ENCODE data around the gene TIMM10B. TPM values are rescaled to one million over a fixed set of nuclear protein-coding genes. Genes with fewer than 3 reads are reported as not detected.
A peak's percentile ranks its signal among the peaks of the same experiment; 100 is the strongest.

Gene TIMM10B
- total and polyA plus RNA-seq, 2 donors (not counting 1 experiment from before 2014, with no cell fraction given) = 40.9 to 47.4 TPM

DNA sequence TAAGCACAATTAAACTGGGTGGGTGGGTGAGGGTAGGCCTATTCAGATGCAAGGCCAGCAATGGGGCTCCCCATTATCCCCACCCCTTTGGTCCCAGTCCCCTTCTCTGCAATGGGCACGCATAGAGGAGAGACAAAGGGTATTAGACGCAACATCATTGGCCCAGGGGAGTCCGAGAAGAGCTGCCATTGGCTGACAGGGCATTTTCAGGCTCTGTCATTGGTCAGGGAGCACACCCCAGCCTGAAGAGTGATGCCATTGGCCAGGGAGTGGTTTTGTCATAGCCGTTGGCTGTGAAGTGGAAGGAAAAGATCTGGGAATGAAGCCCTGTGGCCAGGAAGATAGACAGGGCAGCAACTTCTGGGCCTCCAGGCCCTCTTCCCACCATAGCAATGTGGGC lies 4.7 kb upstream of the TIMM10B start:
- Histone ChIP-seq H4K20me1 (ENCODE audit: control insufficient read depth, extremely low read depth, insufficient read depth, low read length) (no peaks in the 10 kb centered on the region), H3K4me2 (ENCODE audit: extremely low read depth, insufficient read depth, low read length) (no peak overlapping the region), H3K27me3 (ENCODE audit: control insufficient read depth, insufficient read depth, low read length) (no peaks in the 10 kb centered on the region), H3K79me2 (ENCODE audit: control insufficient read depth, insufficient read depth, low read length) (peaks cover 34% of the 10 kb centered on the region), H3K27ac (ENCODE audit: insufficient read depth, low read length) (no peak overlapping the region), H2AFZ (ENCODE audit: low read length) (no peak overlapping the region), H3K9ac (ENCODE audit: insufficient read depth, low read length) (no peak overlapping the region), H3K36me3 (ENCODE audit: control insufficient read depth, insufficient read depth, low read length) (peaks cover 12% of the 10 kb centered on the region), H3K4me3 (replicated peaks in 1 of 4; ENCODE audit: control extremely low read depth in 1 of 4, insufficient read depth in 1 of 4, low read depth in 3 of 4, low read length in 4 of 4) (no peak overlapping the region), H3K9me3 (ENCODE audit: control insufficient read depth, insufficient read depth, low read depth, low read length) (no peaks in the 10 kb centered on the region), H3K4me1 (ENCODE audit: control insufficient read depth, extremely low read depth, insufficient read depth, low read length) (peaks cover 15% of the 10 kb centered on the region)
- DNase-seq (ENCODE audit: low read depth in 2 of 2) = no peak
- no peak for TF ChIP-seq CTCF (conservative IDR thresholded peaks at IDR 0.05 in 1 of 2, IDR thresholded peaks at IDR 0.05 in 1 of 2; ENCODE audit: low read depth in 1 of 2, low read length in 2 of 2)
- TF ChIP-seq EZH2 (IDR thresholded peaks at IDR 0.05; ENCODE audit: low read length, missing control alignments) = no peak

DNA sequence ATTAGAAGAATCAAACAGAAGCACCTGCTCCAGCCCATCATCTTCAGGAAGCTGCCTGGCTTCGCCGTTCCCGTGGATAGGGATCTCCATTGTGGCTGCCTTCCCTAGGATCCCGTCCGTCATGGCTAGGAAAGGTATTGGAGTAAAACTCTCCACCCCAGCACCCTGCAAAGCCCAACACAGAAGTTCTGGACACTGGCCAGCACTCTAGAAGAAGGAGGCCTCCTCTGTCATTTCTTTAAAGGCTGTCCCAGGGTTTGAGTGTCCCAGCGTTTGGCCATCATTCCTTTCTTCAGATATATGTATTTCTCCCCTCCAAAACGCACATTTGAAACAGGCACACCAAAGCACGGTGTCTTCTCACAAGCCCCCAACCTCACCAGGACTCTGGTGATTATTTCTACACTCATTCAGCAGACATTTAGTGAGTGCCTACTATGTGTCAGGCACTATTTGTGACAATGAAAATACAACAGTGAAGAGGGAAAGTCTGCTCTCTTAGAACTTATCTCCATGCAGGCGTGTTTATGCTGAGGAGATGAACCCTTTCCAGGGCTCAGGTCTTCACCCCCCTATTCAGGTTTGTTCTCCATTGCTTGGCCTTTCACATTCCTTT lies 894 bp upstream of the TIMM10B start:
- peak overlapping the region; percentile 71 to 89 (median 86) for H3K4me3 ChIP-seq (replicated peaks in 1 of 4; ENCODE audit: control extremely low read depth in 1 of 4, insufficient read depth in 1 of 4, low read depth in 3 of 4, low read length in 4 of 4)
- TF ChIP-seq EZH2 (IDR thresholded peaks at IDR 0.05; ENCODE audit: low read length, missing control alignments) (no peak), CTCF (conservative IDR thresholded peaks at IDR 0.05 in 1 of 2, IDR thresholded peaks at IDR 0.05 in 1 of 2; ENCODE audit: low read depth in 1 of 2, low read length in 2 of 2) (no peak)
- no peak for DNase-seq (ENCODE audit: low read depth in 2 of 2)
- no peak overlapping the region for H2AFZ ChIP-seq (ENCODE audit: low read length)
- peaks cover 44% of the 10 kb centered on the region for H3K79me2 ChIP-seq (ENCODE audit: control insufficient read depth, insufficient read depth, low read length)
- no peaks in the 10 kb centered on the region for H3K9me3 ChIP-seq (ENCODE audit: control insufficient read depth, insufficient read depth, low read depth, low read length)
- peaks cover 19% of the 10 kb centered on the region for H3K36me3 ChIP-seq (ENCODE audit: control insufficient read depth, insufficient read depth, low read length)
- no peaks in the 10 kb centered on the region for H3K27me3 ChIP-seq (ENCODE audit: control insufficient read depth, insufficient read depth, low read length)
- H3K4me2 ChIP-seq (ENCODE audit: extremely low read depth, insufficient read depth, low read length) = peak overlapping the region; percentile 76
- peak overlapping the region; percentile 99 for H3K27ac ChIP-seq (ENCODE audit: insufficient read depth, low read length)
- no peaks in the 10 kb centered on the region for H4K20me1 ChIP-seq (ENCODE audit: control insufficient read depth, extremely low read depth, insufficient read depth, low read length)
- peak overlapping the region; percentile 94 for H3K9ac ChIP-seq (ENCODE audit: insufficient read depth, low read length)
- H3K4me1 ChIP-seq (ENCODE audit: control insufficient read depth, extremely low read depth, insufficient read depth, low read length) = peaks cover 14% of the 10 kb centered on the region

- Histone ChIP-seq H3K36me3 (ENCODE audit: control insufficient read depth, insufficient read depth, low read length) (peaks cover 20% of the 10 kb centered on the region), H2AFZ (ENCODE audit: low read length) (peak overlapping the region; percentile 54), H3K4me1 (ENCODE audit: control insufficient read depth, extremely low read depth, insufficient read depth, low read length) (peaks cover 14% of the 10 kb centered on the region), H3K4me2 (ENCODE audit: extremely low read depth, insufficient read depth, low read length) (peak overlapping the region; percentile 98), H3K9me3 (ENCODE audit: control insufficient read depth, insufficient read depth, low read depth, low read length) (no peaks in the 10 kb centered on the region), H3K4me3 (replicated peaks in 1 of 4; ENCODE audit: control extremely low read depth in 1 of 4, insufficient read depth in 1 of 4, low read depth in 3 of 4, low read length in 4 of 4) (peak overlapping the region; percentile 71 to 89 (median 86)), H3K27me3 (ENCODE audit: control insufficient read depth, insufficient read depth, low read length) (no peaks in the 10 kb centered on the region), H3K79me2 (ENCODE audit: control insufficient read depth, insufficient read depth, low read length) (peaks cover 44% of the 10 kb centered on the region), H4K20me1 (ENCODE audit: control insufficient read depth, extremely low read depth, insufficient read depth, low read length) (no peaks in the 10 kb centered on the region), H3K9ac (ENCODE audit: insufficient read depth, low read length) (peak overlapping the region; percentile 94), H3K27ac (ENCODE audit: insufficient read depth, low read length) (peak overlapping the region; percentile 99)
- TF ChIP-seq CTCF (conservative IDR thresholded peaks at IDR 0.05 in 1 of 2, IDR thresholded peaks at IDR 0.05 in 1 of 2; ENCODE audit: low read depth in 1 of 2, low read length in 2 of 2) = no peak
- no peak for TF ChIP-seq EZH2 (IDR thresholded peaks at IDR 0.05; ENCODE audit: low read length, missing control alignments)
- no peak for DNase-seq (ENCODE audit: low read depth in 2 of 2)
These were observed 599 bp downstream of the TIMM10B start for GRCh38 chr11:6481924-6482275.

All from fibroblast of lung (primary cell).